ENCODE measurements around the gene CBX7.
A peak's percentile ranks its signal among the peaks of the same experiment; 100 is the strongest.

CBX7 gene

DNA sequence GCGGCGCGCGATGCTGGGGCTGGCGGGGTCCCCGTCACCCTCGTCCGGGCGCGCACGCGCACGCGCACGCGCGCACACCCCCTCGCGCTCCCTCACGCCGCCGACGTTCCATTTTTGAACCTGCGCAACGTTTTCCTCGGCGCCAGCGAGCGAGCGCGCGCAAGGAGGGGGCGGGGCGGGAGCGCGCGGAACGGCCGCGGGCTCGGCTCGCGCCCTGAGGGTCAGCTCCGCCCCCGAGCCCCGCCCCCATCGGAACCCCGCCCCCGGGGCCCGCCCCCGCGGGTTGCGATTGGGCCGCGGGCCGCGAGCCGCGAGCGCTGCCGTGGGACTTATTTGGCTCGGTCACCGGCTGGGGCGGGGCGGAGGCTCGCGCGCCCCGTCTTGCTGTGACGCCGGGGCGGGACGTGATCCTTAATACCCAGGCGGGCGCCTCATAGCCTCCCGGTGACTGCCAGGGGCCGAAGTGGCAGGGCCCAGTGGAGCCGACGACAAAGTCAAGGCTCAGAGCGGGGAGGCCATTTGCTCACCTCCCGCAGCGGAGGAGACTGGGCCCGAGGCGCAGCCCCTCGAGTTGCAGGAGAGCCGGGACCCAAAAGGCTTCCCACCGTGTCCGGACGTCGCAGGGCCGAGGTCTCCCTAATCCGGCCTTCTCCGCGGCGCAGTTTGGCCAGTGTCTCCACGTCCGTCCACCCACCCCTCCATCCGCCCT is at the start of gene CBX7:
TSS of gene CBX7 (minus strand) at position 170 of the 709 bp plus-strand sequence. CDS start 236 bp downstream, outside the sequence.
- DNase-seq = peak; percentile 86

DNA sequence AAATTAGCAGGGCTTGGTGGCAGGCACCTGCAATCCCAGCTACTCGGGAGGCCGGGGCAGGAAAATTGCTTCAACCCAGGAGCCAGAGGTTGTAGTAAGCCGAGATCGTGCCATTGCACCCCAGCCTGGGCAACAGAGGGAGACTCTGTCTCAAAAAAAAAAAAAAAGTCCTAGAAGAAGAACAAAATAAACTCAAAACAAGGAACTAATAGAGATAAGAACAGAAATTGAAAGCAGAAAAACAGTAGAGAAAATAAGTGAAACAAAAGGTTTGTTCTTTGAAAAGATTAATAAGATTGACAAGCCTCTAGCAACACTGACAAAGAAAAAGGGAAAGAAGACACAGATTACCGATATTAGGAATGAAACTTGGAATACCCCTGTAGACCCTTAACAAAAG is 45.1 kb upstream of the CBX7 start:
- DNase-seq = no peak

DNA sequence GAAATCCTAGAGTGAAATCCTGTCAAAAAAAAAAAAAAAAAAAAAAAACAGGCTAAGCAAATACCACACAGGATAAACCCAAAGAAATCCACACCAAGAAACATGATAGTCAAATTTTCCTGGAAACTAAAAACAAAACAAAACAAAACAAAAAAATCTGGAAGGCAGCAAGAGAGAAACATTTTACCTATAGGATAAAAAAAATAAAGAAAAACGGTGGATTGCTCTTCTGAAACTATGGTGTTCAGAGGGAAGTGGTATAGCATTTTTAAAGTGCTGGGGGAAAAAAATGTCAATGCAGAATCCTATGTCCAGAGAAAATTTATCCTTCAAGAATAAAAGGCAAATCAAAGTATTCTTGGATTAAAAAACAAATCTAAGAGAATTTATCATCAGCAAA is 41.6 kb upstream of the CBX7 start:
- no peak for DNase-seq

DNA sequence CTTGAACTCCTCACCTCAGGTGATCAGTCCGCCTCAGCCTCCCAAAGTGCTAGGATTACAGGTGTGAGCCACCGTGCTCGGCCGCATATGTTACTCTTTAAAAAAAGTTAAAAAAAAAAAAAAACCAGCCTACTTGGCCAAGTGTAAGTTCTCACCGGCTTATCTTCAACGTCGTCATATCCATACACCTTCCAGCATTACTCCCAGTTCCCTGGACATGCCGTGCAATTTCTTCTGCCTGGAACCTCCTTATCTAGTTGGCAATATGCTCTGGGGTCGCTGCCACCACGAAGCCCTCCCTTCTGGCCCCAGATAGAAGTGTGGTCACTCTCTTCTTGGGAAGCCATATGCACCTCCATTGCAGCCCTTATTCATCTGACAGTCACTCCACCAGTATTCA is 36.3 kb upstream of the CBX7 start:
- DNase-seq = no peak

- DNase-seq = no peak
Measured at GRCh38 chr22:39185601-39186012, 33.1 kb upstream of the CBX7 start.

- DNase-seq = no peak
Measured at GRCh38 chr22:39184586-39185577, 32.4 kb upstream of the CBX7 start.

- no peak for DNase-seq
Measured at GRCh38 chr22:39183991-39184585, 31.6 kb upstream of the CBX7 start.

- no peak for DNase-seq
Measured at GRCh38 chr22:39182478-39183030, 30.1 kb upstream of the CBX7 start.

DNA sequence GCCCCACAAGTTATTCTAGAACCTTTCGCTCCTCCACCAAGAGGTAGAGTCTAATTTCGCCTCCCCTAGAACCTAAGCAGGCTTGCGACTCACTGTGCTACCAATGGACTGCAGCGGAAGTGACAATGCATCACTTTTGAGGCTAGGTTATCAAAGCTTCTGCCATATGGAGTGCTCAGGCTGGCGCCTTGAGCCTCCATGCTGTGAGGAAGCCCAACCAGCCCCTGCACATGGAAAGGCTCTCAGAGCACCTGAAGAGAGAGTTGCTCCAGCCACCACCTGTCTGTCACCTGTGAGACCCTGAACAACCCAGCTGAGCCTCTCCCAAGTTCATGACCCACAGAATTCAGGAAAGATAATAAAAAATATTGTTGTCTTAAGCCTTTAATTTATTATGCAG is 29.3 kb upstream of the CBX7 start:
- no peak for DNase-seq

GRCh38 chr22:39181356-39181755 is 28.9 kb upstream of the CBX7 start:
- DNase-seq = no peak

- DNase-seq = no peak
Measured at GRCh38 chr22:39179841-39180335, 27.4 kb upstream of the CBX7 start.

GRCh38 chr22:39179401-39179827 is 26.9 kb upstream of the CBX7 start:
- no peak for DNase-seq

DNA sequence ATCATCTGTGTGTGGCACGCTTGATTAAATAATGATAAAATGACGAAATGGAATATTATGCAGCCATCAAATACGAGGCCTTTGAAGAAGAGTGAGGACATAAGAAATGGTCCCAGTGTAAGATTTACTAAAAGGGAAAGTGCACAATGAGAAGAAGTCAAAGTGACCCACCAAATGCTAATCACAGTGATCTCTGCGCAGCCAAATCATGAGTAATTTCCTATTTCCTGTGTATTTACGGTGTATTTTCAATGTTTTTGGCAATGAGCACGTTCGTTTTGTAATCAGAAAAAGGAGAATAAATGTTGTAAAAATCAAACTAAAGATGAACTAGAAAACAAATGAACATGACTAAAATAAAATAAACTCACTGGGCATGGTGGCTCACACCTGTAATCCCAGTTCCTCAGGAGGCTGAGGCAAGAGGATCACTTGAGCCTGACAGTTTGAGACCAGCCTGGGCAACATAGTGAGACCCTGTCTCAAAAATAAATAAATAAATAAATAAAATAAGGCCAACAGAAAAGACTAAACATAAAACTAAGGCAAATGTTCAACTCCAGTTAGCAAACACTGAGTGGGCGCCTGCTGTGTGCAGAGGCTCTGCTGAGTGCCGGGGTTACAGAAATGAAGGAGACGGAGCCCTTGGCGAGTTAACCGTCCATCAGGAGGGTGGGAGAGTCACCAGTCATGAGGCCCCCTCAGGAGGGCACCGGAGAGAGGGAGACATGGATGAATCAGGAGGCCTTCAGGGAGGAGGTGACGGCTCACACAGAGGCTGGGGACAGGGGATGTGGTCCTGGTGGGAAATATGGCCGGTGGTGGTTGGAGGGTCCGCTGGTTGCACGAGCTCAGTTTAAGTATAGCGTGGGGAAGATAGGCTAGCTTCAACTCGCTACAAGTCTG is 26.0 kb upstream of the CBX7 start:
- no peak for DNase-seq

DNA sequence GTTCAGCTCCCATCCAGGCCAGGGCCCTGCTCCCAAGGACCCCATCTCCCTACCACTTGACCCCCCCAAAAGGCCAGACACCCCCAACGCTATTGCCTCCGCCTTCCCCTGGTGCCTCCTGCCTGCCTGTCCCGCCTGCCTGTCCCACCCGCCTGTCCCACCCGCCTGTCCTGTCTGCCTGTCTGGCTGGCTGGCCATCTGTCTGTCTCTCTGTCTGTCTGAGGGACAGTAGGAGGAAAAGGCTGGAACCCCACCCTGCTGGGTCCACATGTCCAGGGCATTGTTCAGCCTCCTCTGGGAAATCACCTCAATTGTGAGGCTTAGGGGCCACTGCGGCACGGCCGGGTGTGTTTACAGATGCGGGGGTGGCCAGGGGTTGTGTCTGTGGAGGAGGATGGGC is 25.3 kb upstream of the CBX7 start:
- no peak for DNase-seq

GRCh38 chr22:39177456-39177775 is 24.9 kb upstream of the CBX7 start:
- DNase-seq = no peak

- DNase-seq = no peak
Measured at GRCh38 chr22:39176714-39177455, 24.4 kb upstream of the CBX7 start.

- no peak for DNase-seq
Measured at GRCh38 chr22:39176143-39176713, 23.7 kb upstream of the CBX7 start.

GRCh38 chr22:39175353-39176142 is 23.1 kb upstream of the CBX7 start:
- DNase-seq = no peak

GRCh38 chr22:39174498-39175352 is 22.2 kb upstream of the CBX7 start:
- DNase-seq = peak; percentile 50
